Stimulated activated CD4-positive, alpha-beta T cell treated with anti-CD3 and anti-CD28 coated beads, Interleukin-4, amount 100 ng/mL, for 24 hours (primary cell): ENCODE data around the gene L3MBTL2.
"Not testable (repeated sequence)": the region's sequence is repeated elsewhere in the genome, so short reads cannot be mapped to it uniquely, and the experiment has no call there.

ENCODE experiments used
- DNase-seq: peaks from one replicate; pipeline ENCODE4 v3.0.0-alpha.2; 2020

The L3MBTL2 gene

GRCh38 chr22:41204992-41205900 lies at the start of gene L3MBTL2:
TSS of gene L3MBTL2 (plus strand) at chr22:41205312. CDS start at chr22:41205363, 51 bp downstream.
- peak; percentile 99 for DNase-seq

- DNase-seq, result no peak
These were observed 48.0 kb upstream of the L3MBTL2 start for GRCh38 chr22:41157083-41157482.

- no peak for DNase-seq
These were observed 36.0 kb upstream of the L3MBTL2 start for GRCh38 chr22:41169157-41169556.

GRCh38 chr22:41171996-41172395 lies 33.1 kb upstream of the L3MBTL2 start:
- DNase-seq, result no peak

GRCh38 chr22:41175546-41175945 lies 29.6 kb upstream of the L3MBTL2 start:
- DNase-seq, result no peak

- no peak for DNase-seq
These were observed 28.0 kb upstream of the L3MBTL2 start for GRCh38 chr22:41177040-41177621.

GRCh38 chr22:41177622-41178424 lies 27.3 kb upstream of the L3MBTL2 start:
- DNase-seq, result no peak

GRCh38 chr22:41178425-41178975 lies 26.6 kb upstream of the L3MBTL2 start:
- DNase-seq, result no peak

GRCh38 chr22:41180362-41180761 lies 24.8 kb upstream of the L3MBTL2 start:
- DNase-seq, result not testable (repeated sequence)

GRCh38 chr22:41180926-41181325 lies 24.2 kb upstream of the L3MBTL2 start:
- no peak for DNase-seq

GRCh38 chr22:41181349-41182241 lies 23.5 kb upstream of the L3MBTL2 start:
- no peak for DNase-seq

- no peak for DNase-seq
These were observed 20.4 kb upstream of the L3MBTL2 start for GRCh38 chr22:41184679-41185078.

- DNase-seq, result no peak
These were observed 13.6 kb upstream of the L3MBTL2 start for GRCh38 chr22:41191467-41191866.

GRCh38 chr22:41193829-41194228 lies 11.3 kb upstream of the L3MBTL2 start:
- DNase-seq, result no peak

- DNase-seq, result peak; percentile 86
These were observed 7.8 kb upstream of the L3MBTL2 start for GRCh38 chr22:41197038-41197972.

- peak; percentile 68 for DNase-seq
These were observed 7.0 kb upstream of the L3MBTL2 start for GRCh38 chr22:41198027-41198580.

- DNase-seq, result no peak
These were observed 4.0 kb upstream of the L3MBTL2 start for GRCh38 chr22:41201141-41201540.

- no peak for DNase-seq
These were observed 2.0 kb upstream of the L3MBTL2 start for GRCh38 chr22:41203118-41203517.

GRCh38 chr22:41204066-41204465 lies 1.0 kb upstream of the L3MBTL2 start:
- no peak for DNase-seq

GRCh38 chr22:41206719-41207118 lies 1.6 kb downstream of the L3MBTL2 start:
- no peak for DNase-seq

GRCh38 chr22:41215409-41215808 lies 10.3 kb downstream of the L3MBTL2 start:
- no peak for DNase-seq
